Measurements from ENCODE around the gene SSH2. TPM values are rescaled to one million over a fixed set of nuclear protein-coding genes. Genes with fewer than 3 reads are reported as not detected.
"Not testable (repeated sequence)": the region's sequence is repeated elsewhere in the genome, so short reads cannot be mapped to it uniquely, and the experiment has no call there.

Gene SSH2
- total and polyA plus RNA-seq, 8 donors: 23.5 to 85.5 (median 24.1) TPM

- TF ChIP-seq CTCF (IDR thresholded peaks at IDR 0.05): no peak
- Histone ChIP-seq H3K9me3 (no peaks in the 10 kb centered on the region), H3K4me3 (no peak overlapping the region), H3K27ac (no peak overlapping the region), H3K27me3 (no peaks in the 10 kb centered on the region), H3K36me3 (peaks cover 0 to 85% of the 10 kb centered on the region in 2 donors), H3K4me1 (peaks cover 0 to 33% of the 10 kb centered on the region in 2 donors)
- ATAC-seq: no peak
- no peak for DNase-seq
- intact Hi-C loops (cut with DNase I): no loop called here
Observed at GRCh38 chr17:29661213-29661612, 268.8 kb downstream of the SSH2 start.

DNA sequence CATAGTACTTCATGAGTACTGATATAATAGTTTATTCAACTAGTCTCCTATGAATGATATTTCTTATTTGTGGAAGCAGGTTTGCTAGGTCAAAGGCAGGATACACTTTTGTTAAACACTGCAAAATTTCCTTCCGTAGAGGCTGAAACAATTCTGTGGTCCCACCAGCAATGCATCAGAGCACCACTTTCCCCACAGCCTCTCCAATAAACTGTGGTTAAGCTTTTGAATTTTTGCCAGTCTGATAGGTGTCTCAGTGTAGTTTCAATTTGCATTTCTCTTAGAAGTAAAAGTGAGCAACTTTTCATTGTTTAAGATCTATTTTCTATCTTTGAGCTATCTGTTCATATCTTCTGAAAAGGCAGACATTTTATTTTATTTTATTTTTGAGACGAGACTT lies 270.9 kb downstream of the SSH2 start:
- H3K27me3 ChIP-seq: no peaks in the 10 kb centered on the region
- H3K36me3 ChIP-seq: peaks cover 0 to 85% of the 10 kb centered on the region in 2 donors
- H3K4me3 ChIP-seq: no peak overlapping the region
- no peaks in the 10 kb centered on the region for H3K9me3 ChIP-seq
- no peak for DNase-seq
- peaks cover 0 to 14% of the 10 kb centered on the region in 2 donors for H3K4me1 ChIP-seq
- no peak for TF ChIP-seq CTCF (IDR thresholded peaks at IDR 0.05)
- no peak overlapping the region for H3K27ac ChIP-seq
- intact Hi-C loops (cut with DNase I): no loop called here
- no peak for ATAC-seq

DNA sequence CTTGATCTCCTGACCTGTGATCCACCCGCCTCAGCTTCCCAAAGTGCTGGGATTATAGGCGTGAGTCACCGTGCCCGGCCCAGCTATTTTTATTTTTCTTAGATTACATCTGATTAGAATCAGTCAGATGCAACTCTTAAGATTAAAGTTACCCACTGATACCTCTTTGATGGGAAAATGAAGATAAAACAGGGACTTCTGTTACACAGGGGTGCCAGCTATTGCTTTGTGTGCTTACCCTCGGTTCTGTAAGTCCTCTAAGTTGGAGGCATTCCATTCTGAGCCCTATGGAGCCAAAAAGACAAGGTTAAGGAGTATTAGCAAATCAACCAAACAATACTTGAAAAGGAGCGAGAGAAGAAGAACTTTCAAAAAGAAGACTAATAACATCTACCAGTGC lies 274.7 kb downstream of the SSH2 start:
- ATAC-seq (no peak), DNase-seq (no peak)
- TF ChIP-seq CTCF (IDR thresholded peaks at IDR 0.05): no peak
- Histone ChIP-seq H3K27me3 (no peaks in the 10 kb centered on the region), H3K4me1 (no peaks in the 10 kb centered on the region), H3K27ac (no peak overlapping the region), H3K4me3 (no peak overlapping the region), H3K36me3 (peaks cover 0 to 89% of the 10 kb centered on the region in 2 donors), H3K9me3 (no peaks in the 10 kb centered on the region)
- intact Hi-C loops (cut with DNase I): no loop called here

- intact Hi-C loops (cut with DNase I): no loop called here
- Histone ChIP-seq H3K9me3 (no peaks in the 10 kb centered on the region), H3K27ac (no peak overlapping the region), H3K4me1 (no peaks in the 10 kb centered on the region), H3K27me3 (no peaks in the 10 kb centered on the region), H3K36me3 (peaks cover 0 to 87% of the 10 kb centered on the region in 2 donors), H3K4me3 (no peak overlapping the region)
- TF ChIP-seq CTCF (IDR thresholded peaks at IDR 0.05): no peak
- ATAC-seq (no peak), DNase-seq (no peak)
Observed at GRCh38 chr17:29653995-29654714, 275.9 kb downstream of the SSH2 start.

DNA sequence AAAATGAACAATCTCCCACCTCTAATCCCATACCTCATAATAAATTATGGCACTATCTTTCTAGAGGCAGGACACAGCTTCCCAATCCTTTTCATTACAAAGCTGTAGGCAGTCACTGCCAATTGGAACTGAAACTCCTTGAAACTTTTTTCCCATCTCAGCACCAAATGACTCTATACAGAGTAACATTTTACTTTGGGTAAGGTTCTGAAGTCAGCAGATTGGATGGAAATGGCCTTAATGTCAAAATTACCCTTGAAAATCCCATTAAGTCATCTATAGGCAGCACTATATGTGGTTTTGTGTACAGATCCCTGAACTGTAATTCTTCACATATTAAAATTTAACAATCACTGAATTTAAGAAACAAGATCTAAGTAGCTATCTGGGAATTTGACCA lies 277.1 kb downstream of the SSH2 start:
- H3K36me3 ChIP-seq: peaks cover 0 to 91% of the 10 kb centered on the region in 2 donors
- no peak for TF ChIP-seq CTCF (IDR thresholded peaks at IDR 0.05)
- no peak for ATAC-seq

GRCh38 chr17:29651913-29652312 lies 278.1 kb downstream of the SSH2 start:
- H3K9me3 ChIP-seq; H3K27me3 ChIP-seq; H3K4me3 ChIP-seq; intact Hi-C loops (cut with DNase I); H3K27ac ChIP-seq; H3K4me1 ChIP-seq; DNase-seq; ATAC-seq: not testable (repeated sequence)
- peaks cover 0 to 92% of the 10 kb centered on the region in 2 donors for H3K36me3 ChIP-seq

More for the DNA sequence above, 277.1 kb downstream of the SSH2 start:
- H3K9me3 ChIP-seq: no peaks in the 10 kb centered on the region
- intact Hi-C loops (cut with DNase I): no loop called here
- no peak overlapping the region for H3K4me3 ChIP-seq
- H3K4me1 ChIP-seq: no peaks in the 10 kb centered on the region
- DNase-seq: no peak
- H3K27ac ChIP-seq: no peak overlapping the region
- H3K27me3 ChIP-seq: no peaks in the 10 kb centered on the region
